GM18858 (cell line): ENCODE results near the gene CLCNKA.
"Not testable (repeated sequence)": the region's sequence is repeated elsewhere in the genome, so short reads cannot be mapped to it uniquely, and the experiment has no call there.

Source experiments
- ATAC-seq: cut with Tn5 transposase; IDR thresholded peaks from one replicate; pipeline ENCODE4 v1.9.1; 2021; ENCODE audit not compliant: unreplicated experiment

The CLCNKA gene

GRCh38 chr1:16061989-16062686 lies 40.3 kb downstream of the CLCNKA start:
- not testable (repeated sequence) for ATAC-seq

DNA sequence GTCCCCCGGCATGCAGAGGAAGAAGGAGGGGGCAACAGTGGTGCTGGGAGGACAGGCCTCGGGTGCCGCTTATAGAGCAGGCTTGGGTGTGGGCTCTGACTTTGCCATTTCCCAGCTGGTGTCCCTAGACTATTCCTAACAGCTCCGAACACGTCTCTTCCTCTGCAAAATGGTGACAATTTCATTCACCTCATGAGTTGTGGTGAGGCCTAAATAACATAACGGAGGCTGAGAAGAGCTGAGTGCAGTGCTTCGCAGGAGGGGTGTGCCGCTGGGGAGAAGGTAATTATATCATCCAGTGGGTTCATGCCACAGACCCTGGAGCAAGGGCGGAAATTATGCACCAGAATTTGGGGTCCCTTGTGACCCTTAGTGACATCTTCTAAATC lies 40.8 kb downstream of the CLCNKA start:
- ATAC-seq, result not testable (repeated sequence)

GRCh38 chr1:16063226-16063829 lies 41.5 kb downstream of the CLCNKA start:
- no peak for ATAC-seq

- ATAC-seq, result no peak
Measured at GRCh38 chr1:16063921-16064320, 42.1 kb downstream of the CLCNKA start.

DNA sequence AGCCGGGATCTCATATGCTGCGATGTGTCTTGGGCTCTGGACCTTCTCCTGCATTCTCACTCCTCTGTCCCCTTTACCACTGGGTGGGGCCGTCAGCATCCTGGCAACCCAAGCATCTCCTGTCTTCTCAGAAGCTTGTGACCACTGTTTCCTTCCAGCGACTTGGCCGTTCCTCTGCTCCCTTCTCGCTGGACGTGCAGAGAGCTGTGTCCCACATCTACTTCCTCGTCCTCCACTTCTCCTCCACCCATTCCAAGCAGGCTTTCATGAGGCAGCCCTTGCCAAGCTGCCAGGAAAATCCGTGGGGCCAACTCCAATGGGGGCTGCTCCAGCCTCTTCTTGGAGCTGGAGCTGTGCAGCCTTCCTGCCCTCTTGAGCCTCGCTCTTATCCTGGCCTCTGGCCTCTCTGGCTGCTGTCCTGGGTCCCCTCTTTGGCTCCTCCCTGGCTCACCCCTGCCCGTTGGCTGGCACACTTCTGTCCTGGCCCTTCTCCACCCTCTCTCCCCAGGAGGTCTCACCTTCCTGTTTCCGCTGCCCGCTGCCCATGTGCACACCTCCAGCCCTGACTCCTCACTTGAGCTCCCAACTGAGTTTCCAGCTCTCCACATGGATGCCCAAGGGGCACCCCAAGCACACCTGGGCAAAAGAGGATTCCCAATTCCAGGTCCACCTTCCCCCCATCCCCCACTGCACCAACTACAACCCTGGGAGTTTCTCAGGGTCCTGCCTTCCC lies 42.9 kb downstream of the CLCNKA start:
- ATAC-seq, result no peak

DNA sequence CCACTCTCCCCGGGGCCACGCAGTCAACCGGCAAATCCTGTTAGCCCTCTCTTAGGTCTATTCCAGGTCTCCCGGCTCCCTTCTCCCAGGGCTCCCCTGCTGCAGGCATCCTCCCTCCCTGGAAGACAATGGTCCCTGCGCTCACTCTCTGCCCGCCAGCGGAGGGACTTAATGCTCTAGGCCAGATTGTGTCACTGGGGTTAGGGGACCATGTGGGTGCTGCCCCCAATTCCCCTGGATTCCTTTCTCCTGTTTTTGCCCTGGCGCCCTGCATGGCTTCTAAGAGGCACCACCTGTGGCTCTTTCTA lies 43.4 kb downstream of the CLCNKA start:
- ATAC-seq, result no peak

DNA sequence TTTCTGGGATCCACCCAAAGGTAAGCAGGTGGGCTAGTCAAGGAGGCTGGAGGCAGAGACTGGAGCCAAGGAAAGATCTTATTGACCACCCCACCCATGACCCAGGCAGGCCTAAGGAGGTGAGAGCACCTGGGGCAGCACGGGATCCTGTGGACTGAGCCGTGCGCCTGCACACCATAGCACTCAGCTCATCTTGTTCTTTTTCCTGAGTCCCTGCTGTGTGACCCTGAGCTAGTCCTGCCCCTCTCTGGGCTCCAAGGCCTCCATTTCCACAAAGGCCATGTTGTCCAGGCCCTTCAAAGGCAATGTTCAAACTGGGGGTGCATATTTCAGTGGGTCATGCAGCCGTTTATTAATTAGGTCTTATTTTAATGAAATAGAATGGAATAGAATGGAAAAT lies 44.4 kb downstream of the CLCNKA start:
- ATAC-seq, result no peak

DNA sequence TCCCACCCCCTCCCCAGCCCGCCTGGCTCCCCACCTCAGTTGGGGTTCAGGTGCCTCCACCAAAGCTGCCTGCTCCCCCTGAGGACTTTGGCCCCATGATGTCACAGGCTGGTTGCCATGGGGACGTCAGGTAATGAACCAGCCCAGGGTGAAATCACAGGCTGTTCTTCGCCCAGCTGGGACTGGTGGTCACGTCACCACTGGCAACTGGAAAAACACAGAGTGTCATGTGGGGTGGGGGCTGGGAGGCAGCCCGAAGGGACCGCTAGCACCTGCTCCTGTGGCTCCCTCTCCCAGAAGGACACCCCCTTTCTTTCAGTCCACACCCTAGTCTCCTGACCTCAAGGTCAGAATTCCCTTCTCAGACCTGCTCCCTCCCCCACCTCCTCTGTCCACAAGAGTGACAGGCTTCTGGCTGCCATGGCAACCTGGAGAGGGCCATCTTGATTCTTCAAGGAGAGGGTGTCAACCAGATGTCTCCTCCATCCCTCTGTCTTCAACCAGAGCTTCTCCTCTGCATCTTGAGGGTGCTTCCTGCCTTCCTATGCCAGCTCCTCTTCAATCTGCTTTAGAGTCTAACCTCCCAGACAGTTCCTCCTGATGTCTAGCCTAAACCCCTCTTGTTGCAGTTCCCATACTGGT lies 45.4 kb downstream of the CLCNKA start:
- ATAC-seq, result no peak

GRCh38 chr1:16067933-16068332 lies 46.1 kb downstream of the CLCNKA start:
- no peak for ATAC-seq

GRCh38 chr1:16068356-16069270 lies 46.8 kb downstream of the CLCNKA start:
- ATAC-seq, result no peak

DNA sequence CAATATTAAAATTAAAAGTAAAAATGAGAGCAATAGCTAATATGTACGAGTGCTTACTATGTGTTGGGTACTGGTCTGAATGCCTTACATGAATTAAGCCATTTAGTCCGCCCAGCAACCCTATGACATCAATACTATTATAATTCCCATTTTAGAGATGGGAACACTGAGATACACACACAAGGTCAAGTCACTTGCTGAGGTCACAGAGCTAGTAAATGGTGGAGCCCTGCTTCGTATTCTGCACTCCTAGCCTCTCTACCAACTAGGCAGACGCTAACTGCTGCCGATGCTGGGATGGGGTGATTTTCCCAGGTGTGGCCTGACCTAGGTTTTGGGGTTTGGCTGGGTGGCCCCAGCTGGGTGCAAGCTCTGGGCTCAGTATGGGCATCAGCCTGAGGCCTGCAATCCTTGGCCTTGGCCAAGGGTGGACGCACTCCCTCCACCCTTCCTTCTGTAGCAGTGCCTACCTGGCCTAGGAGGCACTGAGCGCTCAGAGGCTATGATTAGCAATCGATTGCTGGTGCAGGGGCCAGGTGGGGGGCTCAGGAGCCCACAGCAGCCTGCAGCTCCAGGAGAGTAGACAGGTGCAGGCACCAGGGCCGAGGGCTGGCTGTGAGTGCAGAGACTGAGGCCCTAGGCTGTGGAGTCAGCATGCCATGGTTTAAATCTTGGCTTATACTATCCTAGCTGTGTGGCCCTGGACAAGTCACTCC lies 49.0 kb downstream of the CLCNKA start:
- ATAC-seq, result no peak

DNA sequence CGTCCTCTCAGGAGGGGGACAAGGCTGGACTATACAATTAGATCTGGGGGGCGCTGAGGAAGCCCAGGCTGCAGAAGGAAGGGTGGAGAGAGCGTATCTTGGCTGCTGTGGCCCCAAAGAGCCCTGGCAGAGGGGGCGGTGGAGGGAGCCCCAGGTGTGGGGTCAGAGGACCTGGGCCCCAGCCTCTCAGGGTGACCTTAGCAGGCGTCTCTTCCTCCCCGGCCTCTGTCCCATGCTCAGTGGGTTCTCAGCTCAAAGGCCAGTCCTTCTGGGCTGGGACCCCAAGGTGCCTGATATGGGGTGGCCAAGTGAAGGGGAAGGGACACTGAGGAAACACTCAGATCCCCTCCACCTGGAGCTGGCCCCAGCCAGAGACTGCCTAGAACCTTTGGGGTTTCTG lies 49.8 kb downstream of the CLCNKA start:
- no peak for ATAC-seq

DNA sequence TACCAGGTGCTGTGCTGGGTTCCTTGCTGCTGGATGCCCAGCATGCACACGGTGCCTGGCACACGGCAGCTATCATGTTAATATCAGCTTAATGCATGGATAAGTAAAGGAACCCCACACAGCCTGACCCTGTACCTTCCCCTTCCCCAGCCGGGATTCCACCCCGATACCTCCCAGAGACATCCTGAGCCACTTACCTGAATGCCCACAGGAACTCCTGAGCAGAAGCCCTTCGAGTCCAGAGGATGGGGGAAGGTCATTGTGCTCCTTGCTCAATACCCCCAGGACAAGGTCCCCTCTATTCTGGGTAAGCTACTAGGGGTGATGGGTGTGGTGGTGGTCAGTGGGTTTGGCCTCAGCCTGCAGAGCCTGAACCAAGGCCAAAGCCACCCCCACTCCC lies 50.3 kb downstream of the CLCNKA start:
- no peak for ATAC-seq

DNA sequence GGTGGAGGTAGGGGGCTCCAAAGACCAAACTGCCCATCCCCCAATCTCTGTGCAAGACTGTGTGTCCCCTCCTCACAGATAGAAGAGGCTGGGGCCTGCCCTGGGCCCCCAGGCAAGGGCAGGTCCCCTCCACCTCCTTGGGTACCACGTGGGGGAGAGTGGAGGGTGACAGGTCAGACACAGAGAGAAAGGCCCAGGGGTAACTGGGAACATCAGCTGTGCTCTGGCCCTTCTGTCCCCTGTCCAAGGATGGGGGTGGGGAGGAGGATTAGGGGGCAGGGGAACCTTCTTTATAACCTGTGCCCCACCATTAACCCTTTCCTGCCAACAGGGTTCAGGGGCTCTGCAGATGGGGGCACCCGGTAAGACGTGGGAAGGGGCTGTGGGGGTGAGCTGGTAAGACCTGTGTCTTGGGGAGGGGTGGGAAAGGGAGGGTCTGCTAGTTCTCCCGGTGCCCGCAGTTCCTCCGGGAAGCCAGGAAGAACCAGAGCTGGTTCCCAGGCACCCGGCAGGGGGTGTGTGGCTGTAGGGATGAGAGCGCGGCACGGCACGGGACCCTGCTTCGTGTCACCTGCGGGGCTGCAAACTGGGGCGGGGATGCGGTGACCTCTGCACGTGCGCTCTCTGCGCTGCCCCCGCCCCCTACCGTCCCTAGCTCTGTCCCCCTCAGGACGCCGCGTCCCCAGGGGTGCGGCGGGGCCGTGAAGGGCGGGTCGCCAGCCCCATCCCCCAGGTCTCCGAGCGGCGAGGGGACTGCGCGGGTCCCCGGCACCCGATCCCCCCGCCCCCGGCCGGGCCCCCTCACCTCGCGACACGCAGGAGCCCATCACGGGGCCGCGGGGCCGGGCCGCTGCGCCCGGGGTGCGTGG lies 51.0 kb downstream of the CLCNKA start:
- ATAC-seq, result no peak

DNA sequence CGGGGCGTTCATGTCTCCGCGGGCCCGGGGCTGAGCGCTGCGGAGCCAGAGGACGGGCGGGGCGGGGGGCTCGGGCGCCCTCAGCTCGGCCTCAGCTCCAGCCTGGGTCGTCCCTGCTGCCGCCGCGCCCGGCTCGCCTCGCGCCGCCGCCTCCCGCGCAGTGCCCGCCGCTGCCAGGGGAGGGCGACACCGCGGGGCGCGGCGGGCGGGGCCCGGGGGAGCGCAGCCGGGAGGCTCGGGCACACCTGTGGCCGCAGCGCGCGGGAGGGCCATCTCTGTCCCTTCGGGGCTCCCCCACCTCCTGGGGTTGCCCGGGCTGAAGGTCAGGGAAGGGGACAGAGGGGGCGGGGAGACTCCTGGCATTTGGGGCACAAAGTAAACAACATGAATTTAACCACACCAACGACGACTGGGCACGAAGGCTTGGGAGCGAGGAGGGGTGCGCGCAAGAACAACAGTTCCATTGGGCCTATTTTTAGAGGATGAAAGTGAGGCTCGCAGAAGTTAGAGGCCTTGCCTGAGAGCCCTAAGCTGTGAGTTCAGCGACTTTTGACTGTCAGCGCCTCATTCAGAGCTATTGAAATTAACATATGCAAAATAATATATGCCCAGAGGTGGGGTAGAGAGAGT lies 51.8 kb downstream of the CLCNKA start, which contains the start of gene FAM131C:
FAM131C (minus strand) TSS at position 162 of the 630 bp plus-strand sequence. CDS start 209 bp downstream, outside the sequence.
- no peak for ATAC-seq

- ATAC-seq, result no peak
Measured at GRCh38 chr1:16074217-16074616, 52.4 kb downstream of the CLCNKA start.

DNA sequence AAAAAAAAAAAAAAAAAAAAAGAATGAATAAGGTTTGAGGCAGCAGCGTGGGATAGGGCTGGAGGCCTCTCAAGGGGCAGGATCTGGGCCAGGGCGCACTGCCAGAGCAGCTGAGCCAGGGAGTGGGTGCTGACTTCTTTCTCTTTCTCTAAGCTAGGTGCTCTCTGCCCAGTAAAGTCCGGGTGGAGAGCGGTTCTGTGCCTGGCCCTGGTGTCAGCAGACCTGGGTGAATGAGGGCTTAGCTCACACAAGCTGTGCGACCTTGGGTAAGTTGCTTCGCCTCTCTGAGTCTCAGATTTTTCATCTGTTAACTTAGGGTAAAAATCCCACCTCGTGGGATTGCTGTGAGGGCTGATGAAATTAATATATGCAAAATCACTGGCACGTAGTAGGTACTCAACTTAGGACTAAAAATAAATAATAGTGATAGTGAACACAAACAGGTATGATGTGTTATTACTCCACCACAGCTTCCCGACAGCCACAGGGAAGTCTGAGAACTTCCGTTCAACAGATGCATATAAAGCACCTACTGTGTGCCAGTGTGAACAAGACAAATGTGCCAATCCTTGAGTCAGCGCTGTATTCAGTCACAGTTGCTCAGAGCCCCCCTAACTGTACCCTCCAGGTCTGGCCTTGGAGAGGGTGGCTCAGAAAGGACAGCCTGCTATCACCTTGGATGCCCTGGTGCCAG lies 53.6 kb downstream of the CLCNKA start:
- no peak for ATAC-seq
